Body of pancreas (tissue), 4 donors: Measurements from ENCODE around the gene UGT2A2.

Experiments
- POLR2A ChIP-seq, 3 donors: fragments of 450-650 bp; IDR thresholded peaks; one replicate each; pipeline ENCODE4 v1.6.1; 2016; ENCODE audit warnings: antibody characterized with exemption in 3 of 3, mild to moderate bottlenecking in 2 of 3
- TF ChIP-seq, protein P1 (sequence below), 7 experiments: fragments of 450-650 bp in 4 of 7; fragments of 200-600 bp in 3 of 7; sonication (generic) in 3 of 7; IDR thresholded peaks; one replicate each; pipeline ENCODE4 v1.5.1; 2016 to 2019; ENCODE audit warnings: antibody characterized with exemption in 7 of 7

- TF ChIP-seq, protein P1, sequence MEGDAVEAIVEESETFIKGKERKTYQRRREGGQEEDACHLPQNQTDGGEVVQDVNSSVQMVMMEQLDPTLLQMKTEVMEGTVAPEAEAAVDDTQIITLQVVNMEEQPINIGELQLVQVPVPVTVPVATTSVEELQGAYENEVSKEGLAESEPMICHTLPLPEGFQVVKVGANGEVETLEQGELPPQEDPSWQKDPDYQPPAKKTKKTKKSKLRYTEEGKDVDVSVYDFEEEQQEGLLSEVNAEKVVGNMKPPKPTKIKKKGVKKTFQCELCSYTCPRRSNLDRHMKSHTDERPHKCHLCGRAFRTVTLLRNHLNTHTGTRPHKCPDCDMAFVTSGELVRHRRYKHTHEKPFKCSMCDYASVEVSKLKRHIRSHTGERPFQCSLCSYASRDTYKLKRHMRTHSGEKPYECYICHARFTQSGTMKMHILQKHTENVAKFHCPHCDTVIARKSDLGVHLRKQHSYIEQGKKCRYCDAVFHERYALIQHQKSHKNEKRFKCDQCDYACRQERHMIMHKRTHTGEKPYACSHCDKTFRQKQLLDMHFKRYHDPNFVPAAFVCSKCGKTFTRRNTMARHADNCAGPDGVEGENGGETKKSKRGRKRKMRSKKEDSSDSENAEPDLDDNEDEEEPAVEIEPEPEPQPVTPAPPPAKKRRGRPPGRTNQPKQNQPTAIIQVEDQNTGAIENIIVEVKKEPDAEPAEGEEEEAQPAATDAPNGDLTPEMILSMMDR (IDR thresholded peaks at IDR 0.05) = no peak
- TF ChIP-seq POLR2A (IDR thresholded peaks at IDR 0.05) = no peak
Measured at GRCh38 chr4:69668680-69669079, 29.2 kb upstream of the UGT2A2 start.
